ENCODE data around the gene BIN2.

BIN2 gene

GRCh38 chr12:51328587-51328986 is 4.6 kb upstream of the BIN2 start:
- in situ Hi-C loops (cut with MboI; ENCODE audit: low sequenced_read_pairs, unreplicated experiment) = no loop called here
- DNase-seq (ENCODE audit: low spot score) = no peak
- no peak for TF ChIP-seq CTCF (IDR thresholded peaks at IDR 0.05; ENCODE audit: borderline replicate concordance, control extremely low read depth, extremely low read depth, insufficient read depth, missing control alignments)

DNA sequence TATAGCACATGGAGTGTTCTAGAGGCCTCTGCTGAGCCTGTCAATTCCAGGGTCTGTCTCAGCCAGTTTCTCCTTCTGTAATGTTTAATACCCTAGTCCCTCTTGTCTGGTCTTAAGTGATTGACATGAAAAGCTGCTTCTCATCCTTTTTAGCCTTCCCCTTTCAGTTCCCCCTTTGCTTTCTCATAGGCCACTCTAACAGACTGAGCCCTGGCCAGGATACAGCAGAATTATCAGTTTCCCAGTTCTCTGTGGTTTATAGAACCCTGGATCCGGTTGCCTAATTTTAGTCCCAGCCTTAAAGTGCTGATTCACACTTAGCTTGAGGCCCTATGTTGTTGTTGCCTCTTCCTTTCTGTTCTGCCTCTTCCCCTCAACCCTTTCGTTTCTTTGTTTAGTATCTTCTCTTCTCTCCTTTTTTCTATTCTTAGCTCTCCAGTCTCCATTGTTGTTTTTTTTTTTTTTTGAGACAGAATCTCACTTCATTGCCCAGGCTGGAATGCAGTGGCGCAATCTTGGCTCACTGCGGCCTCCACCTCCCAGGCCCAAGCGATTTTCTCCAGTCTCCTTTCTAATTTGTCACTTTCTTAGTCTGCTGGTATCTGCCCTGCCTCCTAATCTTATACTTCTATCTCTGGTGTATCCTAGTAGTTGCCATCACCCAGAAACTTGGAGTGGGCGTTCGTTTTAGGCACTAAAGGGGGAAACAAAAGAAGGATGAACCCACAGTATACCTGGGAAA is 2.9 kb upstream of the BIN2 start:
- DNase-seq (ENCODE audit: low spot score) = peak; percentile 70
- TF ChIP-seq CTCF (IDR thresholded peaks at IDR 0.05; ENCODE audit: borderline replicate concordance, control extremely low read depth, extremely low read depth, insufficient read depth, missing control alignments) = no peak
- in situ Hi-C loops (cut with MboI; ENCODE audit: low sequenced_read_pairs, unreplicated experiment) = no loop called here

GRCh38 chr12:51324953-51325352 is 979 bp upstream of the BIN2 start:
- TF ChIP-seq CTCF (IDR thresholded peaks at IDR 0.05; ENCODE audit: borderline replicate concordance, control extremely low read depth, extremely low read depth, insufficient read depth, missing control alignments) = no peak
- in situ Hi-C loops (cut with MboI; ENCODE audit: low sequenced_read_pairs, unreplicated experiment) = no loop called here
- DNase-seq (ENCODE audit: low spot score) = no peak

- no peak for TF ChIP-seq CTCF (IDR thresholded peaks at IDR 0.05; ENCODE audit: borderline replicate concordance, control extremely low read depth, extremely low read depth, insufficient read depth, missing control alignments)
- in situ Hi-C loops (cut with MboI; ENCODE audit: low sequenced_read_pairs, unreplicated experiment) = no loop called here
- DNase-seq (ENCODE audit: low spot score) = no peak
Observed at GRCh38 chr12:51323317-51323960, 535 bp downstream of the BIN2 start.

DNA sequence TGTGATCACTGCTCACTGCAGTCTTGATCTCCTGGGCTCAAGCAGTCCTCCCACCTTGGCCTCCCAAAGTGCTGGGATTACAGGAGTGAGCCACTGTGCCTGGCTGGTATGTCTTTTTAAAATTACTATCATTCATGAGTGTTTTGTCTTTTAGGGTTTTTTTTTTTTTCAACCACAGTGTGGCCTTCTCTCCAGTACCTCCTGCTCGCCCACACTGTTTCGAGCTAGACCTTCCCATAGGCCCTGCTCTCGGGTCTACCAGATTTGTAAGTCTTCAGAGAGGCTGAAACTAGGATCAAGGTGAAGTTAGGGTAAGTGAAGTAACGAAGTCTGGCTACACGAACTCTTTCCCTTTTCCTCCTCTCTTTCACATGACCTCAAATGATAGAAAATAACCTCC is 1.5 kb downstream of the BIN2 start:
- in situ Hi-C loops (cut with MboI; ENCODE audit: low sequenced_read_pairs, unreplicated experiment) = no loop called here
- TF ChIP-seq CTCF (IDR thresholded peaks at IDR 0.05; ENCODE audit: borderline replicate concordance, control extremely low read depth, extremely low read depth, insufficient read depth, missing control alignments) = no peak
- DNase-seq (ENCODE audit: low spot score) = peak; percentile 65

GRCh38 chr12:51321882-51322281 is 2.1 kb downstream of the BIN2 start:
- TF ChIP-seq CTCF (IDR thresholded peaks at IDR 0.05; ENCODE audit: borderline replicate concordance, control extremely low read depth, extremely low read depth, insufficient read depth, missing control alignments) = no peak
- no peak for DNase-seq (ENCODE audit: low spot score)
- in situ Hi-C loops (cut with MboI; ENCODE audit: low sequenced_read_pairs, unreplicated experiment) = no loop called here
